GM06990 (cell line): Measurements from ENCODE around the gene AKAP13.
A peak's percentile ranks its signal among the peaks of the same experiment; 100 is the strongest.

ENCODE experiments used
- DNase-seq: peaks from one replicate; pipeline ENCODE4 v3.0.0-alpha.2; 2011; ENCODE audit not compliant: insufficient read length; ENCODE audit errors: extremely low read depth
- H3K27me3 ChIP-seq: replicated peaks from 2 replicates; pipeline ENCODE4 v1.6.0; 2011; ENCODE audit warnings: low read length; ENCODE audit not compliant: control insufficient read depth, insufficient read depth
- H3K36me3 ChIP-seq: 2 replicates; pipeline ENCODE4 v1.5.1; 2011; ENCODE audit warnings: low read length; ENCODE audit not compliant: control insufficient read depth, insufficient read depth
- H3K4me3 ChIP-seq: replicated peaks from 2 replicates; pipeline ENCODE4 v1.5.1; 2011; ENCODE audit warnings: low read depth, mild to moderate bottlenecking, control low read depth, low read length
- CTCF ChIP-seq: IDR thresholded peaks from 2 replicates; pipeline ENCODE4 v1.5.1; 2011; ENCODE audit warnings: low read length, control low read depth, mild to moderate bottlenecking, inconsistent platforms; ENCODE audit not compliant: insufficient read depth, poor library complexity, severe bottlenecking

Gene AKAP13

GRCh38 chr15:85716261-85716660 is 335.9 kb downstream of the AKAP13 start:
- no peak overlapping the region for H3K4me3 ChIP-seq
- TF ChIP-seq CTCF, result no peak
- peaks cover 12% of the 10 kb centered on the region for H3K36me3 ChIP-seq
- H3K27me3 ChIP-seq, result no peaks in the 10 kb centered on the region
- no peak for DNase-seq

GRCh38 chr15:85717212-85717611 is 336.8 kb downstream of the AKAP13 start:
- no peak overlapping the region for H3K4me3 ChIP-seq
- DNase-seq, result no peak
- peaks cover 11% of the 10 kb centered on the region for H3K36me3 ChIP-seq
- no peak for TF ChIP-seq CTCF
- H3K27me3 ChIP-seq, result no peaks in the 10 kb centered on the region

- Histone ChIP-seq H3K36me3 (peaks cover 14% of the 10 kb centered on the region), H3K27me3 (no peaks in the 10 kb centered on the region), H3K4me3 (no peak overlapping the region)
- no peak for TF ChIP-seq CTCF
- DNase-seq, result peak; percentile 70
Measured at GRCh38 chr15:85718271-85718971, 338.0 kb downstream of the AKAP13 start.

GRCh38 chr15:85718981-85719380 is 338.6 kb downstream of the AKAP13 start:
- Histone ChIP-seq H3K36me3 (peaks cover 13% of the 10 kb centered on the region), H3K4me3 (no peak overlapping the region), H3K27me3 (no peaks in the 10 kb centered on the region)
- TF ChIP-seq CTCF, result no peak
- no peak for DNase-seq

GRCh38 chr15:85722374-85723152 is 342.2 kb downstream of the AKAP13 start:
- no peak overlapping the region for H3K4me3 ChIP-seq
- DNase-seq, result no peak
- H3K27me3 ChIP-seq, result no peaks in the 10 kb centered on the region
- no peak for TF ChIP-seq CTCF
- H3K36me3 ChIP-seq, result peaks cover 25% of the 10 kb centered on the region
